H1 (cell line): Measurements from ENCODE around the gene TAS1R3. TPM values are rescaled to one million over a fixed set of nuclear protein-coding genes. Genes with fewer than 3 reads are reported as not detected.

Experiments used
- HDAC6 ChIP-seq: IDR thresholded peaks from one replicate; pipeline ENCODE4 v1.7.1; 2012; ENCODE audit warnings: low read depth, mild to moderate bottlenecking, inconsistent platforms, low read length, moderate library complexity
- TEAD4 ChIP-seq: IDR thresholded peaks from 2 replicates; pipeline ENCODE4 v1.6.1; 2012; ENCODE audit warnings: low read depth, low read length, inconsistent platforms, mixed read lengths
- polyA plus RNA-seq, 7 experiments: library from polyadenylated mRNA; depleted of rRNA in 3 of 7; stranded (reverse) in 5 of 7; unstranded in 2 of 7; fragments of >200 nt in 5 of 7; fragments of 200-250 nt in 2 of 7; gene quantifications; 1 replicate in 5 of 7; 2 replicates in 1 of 7; 4 replicates in 1 of 7; pipeline versions ENCODE4 v1.2.1 to v1.2.3, GENCODE V29; 2011 to 2013; ENCODE audit warnings: missing spikeins in 2 of 7, mixed read lengths in 2 of 7
- total RNA-seq: library from RNA; stranded (reverse); fragmentation: NEBNext Ultra II Directional; extraction: Animal tissue kit (Norgen Biotek cat#: 25700); gene quantifications from 2 replicates; pipeline ENCODE4 v1.2.1, GENCODE V29; 2021

Gene TAS1R3
- total and polyA plus RNA-seq, 2 of the 8 experiments (the other 6 are each of a cell fraction or from before 2014, with no cell fraction given), result 0.03 to 0.19 TPM

DNA sequence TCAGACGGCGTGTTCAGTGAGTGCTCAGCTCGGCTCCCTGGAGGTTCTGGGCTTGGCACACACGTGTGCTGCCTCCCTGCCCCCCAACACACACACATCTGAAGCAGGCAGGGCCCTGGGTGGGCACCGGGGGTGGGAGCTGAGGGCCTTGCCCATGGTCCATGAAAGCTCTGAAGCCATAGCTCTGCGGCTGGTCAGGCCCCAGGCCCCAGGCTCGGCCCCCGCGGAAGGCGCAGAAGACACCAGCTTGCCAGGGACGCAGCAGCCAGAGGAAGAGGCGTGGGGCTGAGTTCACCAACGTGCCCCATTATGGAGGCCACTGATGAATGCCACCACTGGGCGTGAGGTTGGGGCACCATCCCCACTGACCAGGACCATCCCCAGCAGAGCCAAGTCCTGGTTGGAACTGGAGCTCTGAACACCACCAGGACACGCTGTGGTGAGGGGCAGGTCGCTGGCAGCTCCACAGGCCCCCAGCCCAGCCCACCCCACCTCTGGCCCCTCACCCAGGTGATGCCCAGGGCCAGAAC is 39.8 kb downstream of the TAS1R3 start (continued):
- TF ChIP-seq HDAC6 (no peak), TEAD4 (no peak)
